Keratinocyte (primary cell): Measurements from ENCODE around the gene ATMIN.

Experiments
- EZH2 ChIP-seq: IDR thresholded peaks from one replicate; pipeline ENCODE4 v1.6.1; 2012; ENCODE audit warnings: inconsistent platforms, mild to moderate bottlenecking, low read length, moderate library complexity
- TF ChIP-seq, protein P1 (sequence below), 3 experiments: IDR thresholded peaks in 1 of 3; conservative IDR thresholded peaks in 1 of 3; optimal IDR thresholded peaks in 1 of 3; 2 replicates in 2 of 3; 3 replicates in 1 of 3; pipeline versions ENCODE3 to v1.5.1; 2011; ENCODE audit warnings: low read length in 3 of 3, mild to moderate bottlenecking in 3 of 3, moderate library complexity in 2 of 3, control low read depth in 1 of 3, inconsistent platforms in 1 of 3; ENCODE audit not compliant: insufficient read depth in 2 of 3; ENCODE audit errors: extremely low read depth in 1 of 3

DNA sequence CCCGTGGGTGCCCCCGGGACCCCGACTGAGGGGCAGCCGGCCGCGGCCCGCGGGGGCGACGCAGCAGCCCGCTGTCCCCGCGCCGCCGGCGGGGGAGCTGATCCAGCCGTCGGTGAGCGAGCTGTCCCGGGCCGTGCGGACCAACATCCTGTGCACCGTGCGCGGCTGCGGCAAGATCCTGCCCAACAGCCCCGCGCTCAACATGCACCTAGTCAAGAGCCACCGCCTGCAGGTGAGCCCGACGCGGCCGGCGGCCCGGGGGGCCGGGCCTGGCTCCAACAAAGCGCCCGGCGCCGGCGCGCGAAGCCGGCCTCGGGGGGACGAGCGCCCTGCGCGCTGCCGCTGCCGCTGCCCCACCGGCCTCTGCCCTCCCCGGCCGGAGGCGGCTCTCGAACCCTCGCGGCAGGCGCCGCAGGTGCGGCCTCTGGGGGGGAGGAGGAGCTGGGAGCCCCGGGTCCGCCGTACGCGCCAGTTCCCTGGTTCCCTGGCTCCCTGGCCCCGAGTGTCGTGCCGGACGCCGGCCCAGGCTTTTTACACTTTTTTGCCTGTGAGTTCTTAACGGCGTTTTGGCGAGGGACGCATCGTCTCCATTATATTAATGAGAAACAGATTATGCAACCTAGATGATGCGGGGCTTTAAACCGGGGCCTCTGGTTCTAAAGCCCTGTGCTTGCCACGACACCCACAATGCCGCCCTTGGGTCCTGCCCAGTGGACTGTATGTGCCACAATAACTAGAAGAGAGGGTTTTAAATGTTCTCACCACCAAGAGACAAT lies 521 bp downstream of the ATMIN start:
- TF ChIP-seq, protein P1, sequence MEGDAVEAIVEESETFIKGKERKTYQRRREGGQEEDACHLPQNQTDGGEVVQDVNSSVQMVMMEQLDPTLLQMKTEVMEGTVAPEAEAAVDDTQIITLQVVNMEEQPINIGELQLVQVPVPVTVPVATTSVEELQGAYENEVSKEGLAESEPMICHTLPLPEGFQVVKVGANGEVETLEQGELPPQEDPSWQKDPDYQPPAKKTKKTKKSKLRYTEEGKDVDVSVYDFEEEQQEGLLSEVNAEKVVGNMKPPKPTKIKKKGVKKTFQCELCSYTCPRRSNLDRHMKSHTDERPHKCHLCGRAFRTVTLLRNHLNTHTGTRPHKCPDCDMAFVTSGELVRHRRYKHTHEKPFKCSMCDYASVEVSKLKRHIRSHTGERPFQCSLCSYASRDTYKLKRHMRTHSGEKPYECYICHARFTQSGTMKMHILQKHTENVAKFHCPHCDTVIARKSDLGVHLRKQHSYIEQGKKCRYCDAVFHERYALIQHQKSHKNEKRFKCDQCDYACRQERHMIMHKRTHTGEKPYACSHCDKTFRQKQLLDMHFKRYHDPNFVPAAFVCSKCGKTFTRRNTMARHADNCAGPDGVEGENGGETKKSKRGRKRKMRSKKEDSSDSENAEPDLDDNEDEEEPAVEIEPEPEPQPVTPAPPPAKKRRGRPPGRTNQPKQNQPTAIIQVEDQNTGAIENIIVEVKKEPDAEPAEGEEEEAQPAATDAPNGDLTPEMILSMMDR (optimal IDR thresholded peaks at IDR 0.05 in 1 of 3, IDR thresholded peaks at IDR 0.05 in 1 of 3, conservative IDR thresholded peaks at IDR 0.05 in 1 of 3; ENCODE audit: extremely low read depth in 1 of 3, insufficient read depth in 2 of 3, low read length in 3 of 3), result no peak
- no peak for TF ChIP-seq EZH2
